Stimulated activated CD4-positive, alpha-beta T cell treated with anti-CD3 and anti-CD28 coated beads, Interleukin-4, amount 100 ng/mL, for 1 hour (primary cell): ENCODE measurements around the gene THAP7.
"Not testable (repeated sequence)": the region's sequence is repeated elsewhere in the genome, so short reads cannot be mapped to it uniquely, and the experiment has no call there.

ENCODE experiments used
- DNase-seq: peaks from one replicate; pipeline ENCODE4 v3.0.0-alpha.2; 2020

Gene THAP7

GRCh38 chr22:21012446-21013407 lies 10.8 kb upstream of the THAP7 start:
- DNase-seq = no peak

GRCh38 chr22:21010426-21011113 lies 8.7 kb upstream of the THAP7 start:
- DNase-seq = no peak

- DNase-seq = no peak
These were observed 7.9 kb upstream of the THAP7 start for GRCh38 chr22:21009638-21010425.

GRCh38 chr22:21009208-21009607 lies 7.3 kb upstream of the THAP7 start:
- DNase-seq = not testable (repeated sequence)

GRCh38 chr22:21003782-21004181 lies 1.9 kb upstream of the THAP7 start:
- DNase-seq = no peak

GRCh38 chr22:21000987-21001600 lies 824 bp downstream of the THAP7 start:
- no peak for DNase-seq

- no peak for DNase-seq
These were observed 1.5 kb downstream of the THAP7 start for GRCh38 chr22:21000207-21000986.

- DNase-seq = no peak
These were observed 2.3 kb downstream of the THAP7 start for GRCh38 chr22:20999350-21000206.

GRCh38 chr22:20998411-20999336 lies 3.2 kb downstream of the THAP7 start:
- DNase-seq = no peak

- DNase-seq = no peak
These were observed 4.2 kb downstream of the THAP7 start for GRCh38 chr22:20997536-20998257.

GRCh38 chr22:20996598-20997535 lies 5.1 kb downstream of the THAP7 start:
- no peak for DNase-seq

GRCh38 chr22:20996031-20996410 lies 5.9 kb downstream of the THAP7 start:
- DNase-seq = no peak

- no peak for DNase-seq
These were observed 6.4 kb downstream of the THAP7 start for GRCh38 chr22:20995329-20996030.

GRCh38 chr22:20994902-20995241 lies 7.0 kb downstream of the THAP7 start:
- no peak for DNase-seq

GRCh38 chr22:20994128-20994901 lies 7.6 kb downstream of the THAP7 start:
- DNase-seq = no peak

- DNase-seq = no peak
These were observed 8.4 kb downstream of the THAP7 start for GRCh38 chr22:20993304-20994127.
